Measurements from ENCODE around the gene GAMT. TPM values are rescaled to one million over a fixed set of nuclear protein-coding genes. Genes with fewer than 3 reads are reported as not detected.

GAMT gene
- total RNA-seq, 1 donor: 40.6 TPM

DNA sequence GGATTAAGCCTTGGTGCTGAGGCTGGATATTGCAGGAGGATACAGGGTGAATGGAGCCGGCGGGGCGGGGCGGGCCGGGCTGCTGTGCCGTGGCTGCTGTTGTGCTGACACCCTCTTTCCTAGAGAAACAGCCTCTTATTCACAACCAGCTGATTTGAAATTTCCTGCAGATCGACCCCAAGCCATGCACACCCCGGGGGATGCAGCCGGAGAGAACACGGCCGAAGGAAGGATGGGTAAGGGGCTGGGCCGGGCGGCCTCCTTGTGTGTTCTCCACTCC is 17.1 kb upstream of the GAMT start:
- no peak overlapping the region for H3K4me3 ChIP-seq (ENCODE audit: low read depth, low read length)
- TF ChIP-seq, protein P1, sequence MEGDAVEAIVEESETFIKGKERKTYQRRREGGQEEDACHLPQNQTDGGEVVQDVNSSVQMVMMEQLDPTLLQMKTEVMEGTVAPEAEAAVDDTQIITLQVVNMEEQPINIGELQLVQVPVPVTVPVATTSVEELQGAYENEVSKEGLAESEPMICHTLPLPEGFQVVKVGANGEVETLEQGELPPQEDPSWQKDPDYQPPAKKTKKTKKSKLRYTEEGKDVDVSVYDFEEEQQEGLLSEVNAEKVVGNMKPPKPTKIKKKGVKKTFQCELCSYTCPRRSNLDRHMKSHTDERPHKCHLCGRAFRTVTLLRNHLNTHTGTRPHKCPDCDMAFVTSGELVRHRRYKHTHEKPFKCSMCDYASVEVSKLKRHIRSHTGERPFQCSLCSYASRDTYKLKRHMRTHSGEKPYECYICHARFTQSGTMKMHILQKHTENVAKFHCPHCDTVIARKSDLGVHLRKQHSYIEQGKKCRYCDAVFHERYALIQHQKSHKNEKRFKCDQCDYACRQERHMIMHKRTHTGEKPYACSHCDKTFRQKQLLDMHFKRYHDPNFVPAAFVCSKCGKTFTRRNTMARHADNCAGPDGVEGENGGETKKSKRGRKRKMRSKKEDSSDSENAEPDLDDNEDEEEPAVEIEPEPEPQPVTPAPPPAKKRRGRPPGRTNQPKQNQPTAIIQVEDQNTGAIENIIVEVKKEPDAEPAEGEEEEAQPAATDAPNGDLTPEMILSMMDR (IDR thresholded peaks at IDR 0.05; ENCODE audit: insufficient read depth, low read length): no peak
- no peak for DNase-seq (ENCODE audit: low read depth)

DNA sequence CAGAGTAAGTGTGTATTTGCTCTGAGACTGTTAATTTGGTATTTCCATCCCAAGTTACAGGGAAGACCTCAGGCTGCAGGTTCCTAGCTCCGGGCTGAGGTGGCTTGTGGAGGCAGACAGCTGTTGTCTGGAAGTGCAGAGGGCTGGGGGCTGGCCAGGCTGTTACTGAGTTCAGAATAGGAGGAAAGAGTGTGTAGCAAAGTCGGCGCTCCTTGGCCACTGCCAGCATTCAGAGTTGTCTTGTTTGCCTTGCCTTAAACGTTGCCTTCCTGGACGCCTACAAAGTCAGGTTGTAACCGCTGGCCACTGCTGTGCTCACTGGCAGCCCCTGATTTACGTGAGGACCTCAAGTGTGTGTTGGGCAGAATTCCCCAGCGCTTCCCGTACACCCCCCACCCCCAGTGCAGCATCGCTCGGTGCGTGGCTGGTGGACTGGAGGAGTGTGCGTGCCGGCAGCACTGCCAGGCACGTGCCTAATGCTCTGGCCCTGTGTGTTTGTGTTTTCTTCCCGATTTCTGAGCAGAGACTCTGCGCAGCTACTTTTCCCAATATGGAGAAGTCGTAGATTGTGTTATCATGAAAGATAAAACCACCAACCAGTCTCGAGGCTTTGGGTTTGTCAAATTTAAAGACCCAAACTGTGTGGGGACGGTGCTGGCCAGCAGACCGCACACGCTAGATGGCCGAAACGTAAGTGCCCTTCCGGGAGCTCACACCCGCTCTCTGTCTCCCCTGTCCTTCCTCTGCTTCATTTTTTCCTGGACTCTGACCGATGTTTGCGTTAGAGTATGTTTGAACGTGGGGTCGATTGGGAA is 16.5 kb upstream of the GAMT start:
- DNase-seq (ENCODE audit: low read depth): no peak
- TF ChIP-seq, protein P1 (IDR thresholded peaks at IDR 0.05; ENCODE audit: insufficient read depth, low read length): no peak
- H3K4me3 ChIP-seq (ENCODE audit: low read depth, low read length): no peak overlapping the region

DNA sequence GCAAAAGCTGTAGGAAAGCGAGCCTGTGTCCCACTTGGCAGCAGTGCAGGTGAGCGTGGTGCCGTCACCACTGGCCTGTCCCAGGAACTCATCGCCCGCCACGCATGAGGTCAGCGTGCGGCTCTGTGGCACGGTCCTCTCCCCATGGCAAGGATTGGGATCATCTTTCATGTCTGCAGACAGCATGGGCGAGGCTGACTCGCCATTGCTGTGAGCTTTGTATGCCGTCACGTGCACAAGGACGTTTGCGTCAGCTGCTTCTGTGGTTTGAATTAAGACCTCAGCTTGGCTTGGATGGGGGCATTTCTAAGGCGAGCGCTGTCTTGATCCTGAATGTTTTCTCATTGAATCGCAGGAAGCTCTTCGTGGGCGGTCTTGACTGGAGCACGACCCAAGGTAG is 15.8 kb upstream of the GAMT start:
- peak; percentile 46 for DNase-seq (ENCODE audit: low read depth)
- H3K4me3 ChIP-seq (ENCODE audit: low read depth, low read length): no peak overlapping the region
- TF ChIP-seq, protein P1 (IDR thresholded peaks at IDR 0.05; ENCODE audit: insufficient read depth, low read length): no peak

DNA sequence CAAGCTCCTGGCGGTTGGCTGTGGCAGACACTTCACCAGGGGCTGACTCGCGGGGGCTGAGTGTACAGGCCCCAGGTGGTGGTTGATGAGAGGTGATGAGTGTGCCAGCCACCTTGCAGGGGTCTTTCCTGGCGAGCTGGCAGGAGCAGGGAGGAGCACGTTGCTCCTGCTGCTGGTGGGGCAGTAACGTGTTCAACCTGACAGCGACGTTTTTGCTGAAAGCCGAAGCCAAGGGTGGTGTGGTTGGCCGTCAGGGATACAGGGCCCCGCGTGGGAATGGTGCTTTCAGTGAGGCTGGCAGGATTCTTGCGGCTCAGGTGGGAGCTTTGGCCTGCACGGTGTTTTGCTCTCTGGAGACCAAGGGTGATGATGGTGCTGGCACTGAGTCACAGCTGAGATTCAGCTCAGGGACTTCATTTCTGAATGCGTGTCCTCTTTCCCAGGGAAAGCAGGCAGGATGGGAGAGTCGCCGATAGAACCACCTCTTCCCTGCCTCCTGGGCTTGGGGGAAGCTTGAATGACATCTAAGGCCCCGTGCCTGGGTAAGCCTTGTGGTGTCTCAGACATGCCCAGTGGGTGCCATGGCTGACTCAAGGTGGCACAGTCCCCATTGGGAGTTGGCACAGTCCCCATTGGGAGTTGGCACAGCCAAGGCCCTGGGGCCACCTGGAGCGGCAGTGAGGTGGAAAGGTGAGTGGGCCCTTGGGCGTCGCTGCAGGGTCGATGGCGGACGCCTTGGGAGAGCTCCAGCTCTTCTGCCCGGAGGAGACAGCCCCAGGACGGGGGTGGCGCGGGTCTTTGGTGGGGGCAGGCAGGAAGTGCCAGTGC is 14.9 kb upstream of the GAMT start:
- DNase-seq (ENCODE audit: low read depth): no peak
- TF ChIP-seq, protein P1 (IDR thresholded peaks at IDR 0.05; ENCODE audit: insufficient read depth, low read length): no peak
- H3K4me3 ChIP-seq (ENCODE audit: low read depth, low read length): peak overlapping the region; percentile 10

DNA sequence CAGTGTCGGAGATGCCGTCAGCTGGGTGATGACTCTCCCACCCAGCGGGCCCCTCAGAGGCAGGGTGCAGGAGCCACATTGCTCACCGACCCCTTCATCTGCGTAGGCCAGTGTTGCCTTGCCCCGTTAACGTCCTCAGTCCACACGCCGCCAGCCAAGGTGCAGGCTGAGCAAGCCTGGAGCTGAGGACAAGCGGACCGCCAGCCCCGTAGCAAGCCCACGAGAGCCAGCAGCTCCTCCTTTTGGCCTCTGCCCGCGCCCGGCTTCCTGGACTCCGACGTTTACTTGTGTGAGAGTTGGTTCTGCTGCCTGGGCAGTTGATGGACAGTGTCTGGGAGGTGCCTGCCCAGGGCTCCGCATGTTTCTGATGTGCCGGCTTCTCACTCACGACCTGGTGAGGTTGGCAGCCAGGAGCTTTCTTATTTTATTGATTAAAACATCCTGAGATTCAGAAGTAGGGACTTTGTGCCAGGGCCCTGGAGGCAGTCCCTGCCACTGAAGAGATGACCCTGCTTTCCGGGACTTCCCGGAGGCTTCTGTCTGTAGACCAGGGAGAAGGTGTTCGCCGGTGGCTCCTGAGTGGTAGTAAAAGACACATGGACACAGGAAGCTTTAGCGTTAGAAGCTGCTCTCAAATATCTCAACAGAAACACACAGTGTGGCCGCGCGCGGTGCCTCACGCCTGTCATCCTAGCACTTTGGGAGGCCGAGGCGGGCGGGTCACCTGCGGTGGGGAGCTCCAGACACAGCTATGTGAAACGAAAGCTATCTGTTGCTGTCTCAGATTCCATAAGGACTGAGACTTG is 11.9 kb upstream of the GAMT start:
- no peak overlapping the region for H3K4me3 ChIP-seq (ENCODE audit: low read depth, low read length)
- no peak for DNase-seq (ENCODE audit: low read depth)
- TF ChIP-seq, protein P1 (IDR thresholded peaks at IDR 0.05; ENCODE audit: insufficient read depth, low read length): no peak

DNA sequence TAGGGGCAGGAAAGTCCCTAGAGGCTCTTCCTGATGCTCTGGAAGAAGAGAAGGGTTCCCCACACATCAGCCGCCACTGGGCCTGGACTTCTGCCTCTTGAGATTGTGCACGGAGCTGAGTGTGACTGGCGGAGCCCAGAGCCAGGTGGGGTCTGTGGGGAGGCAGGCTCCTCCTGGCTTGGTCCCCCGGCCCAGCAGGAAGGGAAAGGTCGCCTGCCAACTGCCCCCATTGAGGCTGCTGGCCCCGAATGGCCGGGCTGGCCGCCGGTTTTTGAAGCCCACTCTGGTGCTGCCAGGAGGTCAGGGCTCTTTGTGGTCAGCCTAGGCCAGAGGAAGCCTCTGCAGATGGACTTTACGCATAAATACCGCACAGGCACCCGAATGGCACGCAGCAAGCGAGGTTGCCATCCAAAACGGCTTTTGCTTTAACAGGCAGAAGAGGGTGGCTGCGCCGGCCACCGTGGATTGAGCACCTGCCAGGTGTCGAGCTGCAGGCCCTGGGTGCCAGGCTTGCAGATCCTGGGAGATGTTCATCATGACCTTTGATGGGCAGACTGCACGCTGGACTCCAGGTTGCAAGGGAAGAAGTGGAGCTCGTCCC is 11.1 kb upstream of the GAMT start:
- TF ChIP-seq, protein P1 (IDR thresholded peaks at IDR 0.05; ENCODE audit: insufficient read depth, low read length): no peak
- DNase-seq (ENCODE audit: low read depth): no peak
- H3K4me3 ChIP-seq (ENCODE audit: low read depth, low read length): no peak overlapping the region
